ENCODE data around the gene OLIG1.

Gene OLIG1

DNA sequence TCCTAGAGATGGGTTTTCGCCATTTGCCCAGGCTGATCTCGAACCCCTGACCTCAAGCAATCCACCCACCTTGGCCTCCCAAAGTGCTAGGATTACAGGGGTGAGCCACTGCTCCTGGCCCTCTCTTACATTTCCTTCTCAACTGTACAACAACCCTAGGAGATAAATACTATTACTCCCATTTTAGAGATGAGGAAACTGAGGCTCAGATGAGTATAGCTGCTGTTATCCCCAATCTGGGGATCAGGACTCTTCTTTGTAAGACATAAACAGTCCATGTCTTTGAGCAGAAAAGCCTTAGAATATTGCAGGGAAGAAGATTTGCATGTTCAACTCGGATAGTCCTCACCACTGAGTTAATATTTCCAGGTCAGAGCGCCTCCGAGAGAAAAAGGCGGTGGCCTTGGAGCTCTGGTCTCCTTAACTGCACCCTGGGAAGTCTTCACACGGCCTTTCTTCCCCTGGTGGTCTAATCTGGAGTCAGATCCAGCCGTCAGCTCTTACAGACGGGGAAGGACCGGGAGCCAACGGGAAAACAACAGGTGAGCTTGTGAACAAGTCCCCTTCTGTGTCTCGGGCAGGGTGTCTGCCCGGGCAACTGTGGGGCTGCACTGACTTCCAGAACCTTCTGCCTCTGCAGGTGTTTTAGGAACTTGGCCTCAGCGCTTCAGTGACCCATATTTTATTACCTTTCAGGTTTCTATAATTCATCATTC is 5.9 kb upstream of the OLIG1 start:
- no peak for DNase-seq

DNA sequence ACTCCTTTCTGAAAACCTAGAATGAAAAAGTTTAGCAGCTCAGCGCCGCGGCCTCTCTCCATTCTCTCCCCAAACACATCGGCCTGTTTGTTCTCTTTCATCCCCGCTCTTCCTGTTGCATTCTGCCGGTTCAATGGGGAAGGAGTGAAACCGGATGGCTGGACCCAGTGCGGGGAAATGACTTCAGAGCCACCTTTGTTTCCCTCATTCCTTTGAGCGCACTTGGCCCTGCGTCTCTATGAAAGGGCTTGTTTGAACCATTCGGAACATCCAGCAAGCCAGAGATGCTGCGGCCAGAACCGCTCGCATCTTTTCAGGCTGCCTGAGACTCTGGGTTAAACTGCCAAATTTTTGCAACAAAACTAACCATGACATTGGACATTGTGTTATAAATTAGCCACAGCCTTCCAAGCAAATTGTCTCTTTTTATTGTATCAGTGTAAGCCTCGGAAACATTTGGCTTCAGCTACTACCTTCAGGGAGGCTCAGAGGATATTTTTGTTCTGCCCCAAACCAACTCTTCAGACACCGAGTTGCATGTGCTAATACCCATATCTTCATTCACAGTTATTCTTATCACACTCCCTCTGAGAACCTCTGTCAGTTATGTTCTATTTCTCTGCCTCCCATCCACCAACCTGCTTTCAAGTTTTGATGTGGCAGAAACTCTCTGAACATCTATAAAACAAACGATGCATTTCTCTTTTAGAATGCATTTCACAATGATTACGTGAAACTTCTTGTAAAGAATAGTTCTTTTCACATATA is 5.1 kb upstream of the OLIG1 start:
- DNase-seq, result no peak

DNA sequence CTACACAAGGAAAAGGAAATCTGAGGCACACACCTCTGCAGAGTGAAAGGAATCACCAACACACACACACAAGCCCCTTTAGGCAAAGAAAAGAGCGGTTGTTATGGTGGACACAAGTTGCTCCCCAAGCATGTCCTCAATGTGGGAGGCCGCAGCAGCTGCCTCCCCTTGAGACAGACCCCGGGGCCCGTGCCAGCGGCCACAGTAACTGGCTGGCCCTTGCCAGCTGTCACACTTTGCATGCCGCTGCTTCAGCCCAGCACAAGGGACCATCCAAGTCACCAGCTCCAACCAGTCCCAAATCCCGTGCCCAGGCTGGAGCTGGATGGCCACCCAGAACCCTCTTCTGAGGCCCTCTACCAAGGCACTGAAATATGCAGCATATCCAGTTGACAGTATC is 2.9 kb upstream of the OLIG1 start:
- DNase-seq, result no peak

DNA sequence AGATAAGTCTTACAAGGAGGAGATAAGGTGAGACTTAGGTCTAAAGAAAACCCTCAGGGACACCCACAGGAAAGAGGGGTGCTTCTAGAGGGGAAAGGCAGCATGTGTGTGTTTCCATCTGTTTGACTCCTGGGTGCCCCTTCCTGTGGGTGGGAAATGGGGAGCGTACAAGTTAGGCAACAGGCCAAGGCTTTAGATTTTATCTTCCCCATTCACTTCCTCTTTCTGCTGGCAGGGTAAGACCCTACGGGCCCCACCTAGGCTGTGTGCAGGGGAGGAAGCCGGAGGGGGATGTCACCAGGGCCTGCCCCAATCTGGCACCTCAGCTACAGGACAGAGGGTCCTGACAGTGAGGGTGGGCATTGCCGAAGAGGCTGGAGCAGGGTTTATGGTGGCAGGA is 2.5 kb upstream of the OLIG1 start:
- no peak for DNase-seq

DNA sequence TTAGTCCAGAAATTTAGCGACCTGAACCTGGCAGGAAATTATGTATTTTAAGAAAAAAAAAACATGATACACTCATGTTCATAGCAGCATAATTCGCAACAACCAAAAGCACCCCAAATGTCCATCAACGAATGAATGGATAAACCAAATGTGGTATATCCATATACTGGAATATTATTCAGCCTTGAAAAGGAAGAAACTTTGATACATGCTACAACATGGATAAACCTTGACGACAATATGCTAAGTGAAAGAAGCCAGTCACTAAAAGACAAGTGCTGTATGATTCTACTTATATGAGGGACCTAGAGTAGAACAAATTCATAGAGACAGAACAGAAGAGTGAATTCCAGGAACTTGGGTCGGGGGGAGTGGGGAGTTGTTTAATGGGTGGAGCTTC is 698 bp upstream of the OLIG1 start:
- DNase-seq, result no peak

DNA sequence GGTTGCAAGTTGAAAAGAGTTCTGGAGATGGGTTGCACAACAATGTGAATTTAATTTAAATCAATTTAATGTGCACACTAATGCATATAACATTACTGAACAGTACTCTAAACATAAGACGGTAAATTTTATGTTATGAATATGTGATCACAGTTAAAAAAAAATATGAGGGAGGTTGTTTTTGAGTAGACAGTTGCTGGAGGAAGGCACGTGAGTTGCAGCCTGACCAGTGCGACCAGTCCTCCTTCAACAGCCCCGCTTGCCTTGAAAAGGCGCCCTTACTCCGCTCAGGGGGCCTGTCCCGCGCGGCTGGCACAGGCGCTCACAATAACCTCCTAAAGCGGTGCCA is 322 bp upstream of the OLIG1 start:
- DNase-seq, result no peak

DNA sequence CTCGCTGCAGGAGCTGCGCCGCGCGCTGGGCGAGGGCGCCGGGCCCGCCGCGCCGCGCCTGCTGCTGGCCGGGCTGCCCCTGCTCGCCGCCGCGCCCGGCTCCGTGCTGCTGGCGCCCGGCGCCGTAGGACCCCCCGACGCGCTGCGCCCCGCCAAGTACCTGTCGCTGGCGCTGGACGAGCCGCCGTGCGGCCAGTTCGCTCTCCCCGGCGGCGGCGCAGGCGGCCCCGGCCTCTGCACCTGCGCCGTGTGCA is 730 bp downstream of the OLIG1 start:
- no peak for DNase-seq

DNA sequence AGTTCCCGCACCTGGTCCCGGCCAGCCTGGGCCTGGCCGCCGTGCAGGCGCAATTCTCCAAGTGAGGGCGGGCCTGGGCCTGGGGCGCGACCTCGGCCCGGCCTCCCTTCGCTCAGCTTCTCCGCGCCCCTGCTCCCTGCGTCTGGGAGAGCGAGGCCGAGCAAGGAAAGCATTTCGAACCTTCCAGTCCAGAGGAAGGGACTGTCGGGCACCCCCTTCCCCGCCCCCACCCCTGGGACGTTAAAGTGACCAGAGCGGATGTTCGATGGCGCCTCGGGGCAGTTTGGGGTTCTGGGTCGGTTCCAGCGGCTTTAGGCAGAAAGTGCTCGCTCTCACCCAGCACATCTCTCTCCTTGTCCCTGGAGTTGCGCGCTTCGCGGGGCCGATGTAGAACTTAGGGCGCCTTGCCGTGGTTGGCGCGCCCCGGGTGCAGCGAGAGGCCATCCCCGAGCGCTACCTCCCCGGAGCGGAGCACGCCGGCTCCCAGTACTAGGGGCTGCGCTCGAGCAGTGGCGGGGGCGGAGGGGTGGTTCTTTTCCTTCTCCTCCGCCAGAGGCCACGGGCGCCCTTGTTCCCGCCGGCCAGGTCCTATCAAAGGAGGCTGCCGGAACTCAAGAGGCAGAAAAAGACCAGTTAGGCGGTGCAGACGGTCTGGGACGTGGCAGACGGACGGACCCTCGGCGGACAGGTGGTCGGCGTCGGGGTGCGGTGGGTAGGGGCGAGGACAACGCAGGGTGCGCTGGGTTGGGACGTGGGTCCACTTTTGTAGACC is 1.2 kb downstream of the OLIG1 start:
- DNase-seq, result no peak

DNA sequence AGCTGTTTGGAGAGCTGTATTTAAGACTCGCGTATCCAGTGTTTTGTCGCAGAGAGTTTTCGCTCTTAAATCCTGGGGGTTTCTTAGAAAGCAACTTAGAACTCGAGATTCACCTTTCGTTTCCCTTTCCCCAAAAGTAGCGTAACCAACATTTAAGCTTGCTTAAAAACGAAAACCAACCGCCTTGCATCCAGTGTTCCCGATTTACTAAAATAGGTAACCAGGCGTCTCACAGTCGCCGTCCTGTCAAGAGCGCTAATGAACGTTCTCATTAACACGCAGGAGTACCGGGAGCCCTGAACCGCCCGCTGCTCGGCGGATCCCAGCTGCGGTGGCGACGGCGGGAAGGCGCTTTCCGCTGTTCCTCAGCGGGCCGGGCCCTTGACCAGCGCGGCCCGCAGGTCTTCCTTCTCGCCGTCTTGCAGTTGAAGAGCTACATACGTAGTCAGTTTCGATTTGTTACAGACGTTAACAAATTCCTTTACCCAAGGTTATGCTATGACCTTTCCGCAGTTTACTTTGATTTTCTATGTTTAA is 1.9 kb downstream of the OLIG1 start:
- no peak for DNase-seq

DNA sequence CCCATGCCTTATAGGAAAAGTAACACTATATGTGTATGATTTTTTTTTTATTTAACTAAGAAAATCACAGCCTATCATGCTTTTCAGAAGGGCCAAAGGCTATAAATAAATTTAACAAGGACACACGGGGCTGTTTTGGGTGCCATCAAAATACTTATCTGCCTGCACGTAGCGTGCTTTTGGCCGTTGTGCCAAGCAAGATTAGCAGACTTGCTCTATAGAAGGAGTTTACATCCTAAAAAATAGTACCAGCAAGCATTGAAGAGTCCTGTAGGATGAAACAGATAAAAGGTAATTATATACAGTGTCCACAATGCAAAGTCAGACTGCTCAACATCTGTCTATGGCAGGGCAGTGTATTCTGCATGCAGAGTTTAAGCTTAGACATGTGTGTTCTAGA is 3.7 kb downstream of the OLIG1 start:
- no peak for DNase-seq

DNA sequence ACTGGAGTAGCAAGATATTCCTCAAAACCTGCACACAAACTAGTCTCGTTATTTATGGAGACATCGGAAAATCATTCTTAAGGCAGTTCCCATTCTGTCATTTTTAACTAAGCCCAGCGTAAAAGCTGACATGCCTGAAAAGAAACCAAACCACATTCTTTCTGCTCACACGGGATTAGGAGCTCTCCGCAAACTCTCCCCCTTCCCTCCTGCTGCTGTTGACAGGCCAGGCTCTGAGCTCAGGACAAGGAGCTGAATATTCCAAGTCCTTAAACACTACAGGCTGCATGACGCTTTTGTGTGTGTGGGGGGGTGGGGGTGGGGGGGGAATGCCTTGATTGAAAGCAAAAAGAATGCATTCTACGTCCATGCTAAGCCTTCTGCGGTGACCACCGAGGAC is 5.2 kb downstream of the OLIG1 start:
- no peak for DNase-seq

DNA sequence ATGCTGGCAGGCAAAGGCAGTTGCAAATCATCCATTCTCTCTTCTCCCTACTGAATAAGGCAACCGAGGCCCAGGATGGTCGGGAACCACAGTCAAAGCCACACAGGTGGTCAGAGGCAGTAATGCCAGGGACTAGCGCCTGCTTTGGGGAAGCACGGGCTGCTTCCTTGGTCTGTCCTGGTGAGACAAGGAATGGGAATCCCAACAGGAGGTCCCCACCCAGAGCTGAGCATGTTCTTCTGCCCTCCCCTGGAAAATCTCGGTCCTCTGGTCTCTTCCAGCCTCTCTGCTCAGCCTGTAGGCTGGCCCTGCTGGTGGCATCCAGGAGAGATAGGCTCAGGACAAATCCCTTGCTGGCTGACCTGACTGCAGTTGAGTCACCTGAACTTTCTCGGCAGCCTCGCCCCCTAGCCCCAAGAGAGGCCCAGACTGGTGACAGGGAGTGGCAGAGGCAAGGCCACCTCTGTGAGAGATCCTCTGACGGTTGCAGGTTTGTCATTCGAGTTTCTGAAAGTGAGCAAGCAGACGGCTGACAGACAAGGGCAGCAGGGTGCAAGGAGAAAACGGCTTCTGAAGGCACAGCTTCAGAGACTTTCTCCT is 5.8 kb downstream of the OLIG1 start:
- DNase-seq, result no peak

DNA sequence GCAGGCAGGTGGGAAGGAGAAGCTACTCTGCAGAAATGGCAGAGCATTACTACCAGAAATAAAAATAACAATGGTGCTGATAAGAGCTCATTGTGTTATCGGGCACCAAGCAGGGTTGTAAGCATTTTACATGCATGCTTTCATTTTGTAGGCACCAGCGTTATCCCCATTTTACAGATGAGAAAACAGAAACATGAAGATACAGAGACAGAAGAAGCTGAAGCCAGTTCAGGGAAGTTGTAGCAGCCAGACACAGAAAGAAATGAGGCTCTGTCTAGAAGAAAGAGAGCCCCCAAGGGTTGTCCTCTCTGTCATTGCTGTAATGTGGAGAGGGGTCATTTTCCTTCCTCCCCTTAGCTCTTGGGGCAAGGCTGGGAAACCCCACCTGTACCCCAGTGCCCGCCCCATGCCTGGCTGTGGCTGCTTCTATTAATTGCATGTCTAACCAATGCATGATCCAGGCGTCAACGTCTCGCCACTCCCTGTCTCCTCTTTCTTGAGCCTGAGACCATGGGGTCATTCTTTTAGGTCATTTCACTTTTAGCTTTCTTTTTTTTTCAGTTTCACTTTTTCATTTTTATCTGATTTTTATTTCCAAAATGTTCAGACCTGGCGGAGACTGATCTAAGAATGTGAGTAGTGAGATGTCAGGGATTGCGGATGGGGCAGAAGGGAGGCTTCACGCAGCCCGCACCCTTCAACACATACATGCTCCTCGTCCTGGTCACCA is 6.8 kb downstream of the OLIG1 start:
- no peak for DNase-seq

DNA sequence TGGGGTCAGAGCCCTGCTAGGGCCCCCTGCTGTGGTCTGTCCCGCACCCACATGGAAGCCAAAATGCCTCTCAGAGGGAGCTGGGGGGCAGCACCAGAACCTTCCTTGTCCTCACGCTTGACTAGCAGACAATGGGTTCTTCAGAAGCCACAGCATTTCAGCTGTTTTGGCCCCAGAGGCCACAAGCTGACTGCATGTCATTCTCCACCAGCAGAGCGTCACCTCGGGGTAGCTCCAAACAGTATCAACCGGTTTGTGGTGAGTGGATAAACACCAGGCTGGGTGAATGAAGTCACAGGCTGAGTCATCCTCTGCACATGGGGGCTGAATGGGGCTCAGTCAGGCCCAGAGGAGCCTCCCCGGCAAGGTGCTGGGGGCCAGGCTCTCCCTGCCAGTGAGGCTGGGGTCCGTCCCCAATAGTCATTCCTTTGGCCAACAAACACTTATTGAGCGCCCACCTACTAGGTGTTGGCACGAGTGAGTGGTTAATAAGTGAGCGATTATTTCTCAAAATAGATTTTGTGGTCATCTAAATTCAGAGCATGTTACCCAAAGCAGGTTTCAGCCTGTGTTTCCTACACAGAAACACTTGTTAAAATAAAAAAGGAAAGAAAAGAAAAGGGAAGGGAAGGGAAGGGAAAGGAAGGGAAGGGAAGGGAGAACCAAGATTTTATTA is 9.1 kb downstream of the OLIG1 start:
- DNase-seq, result no peak

DNA sequence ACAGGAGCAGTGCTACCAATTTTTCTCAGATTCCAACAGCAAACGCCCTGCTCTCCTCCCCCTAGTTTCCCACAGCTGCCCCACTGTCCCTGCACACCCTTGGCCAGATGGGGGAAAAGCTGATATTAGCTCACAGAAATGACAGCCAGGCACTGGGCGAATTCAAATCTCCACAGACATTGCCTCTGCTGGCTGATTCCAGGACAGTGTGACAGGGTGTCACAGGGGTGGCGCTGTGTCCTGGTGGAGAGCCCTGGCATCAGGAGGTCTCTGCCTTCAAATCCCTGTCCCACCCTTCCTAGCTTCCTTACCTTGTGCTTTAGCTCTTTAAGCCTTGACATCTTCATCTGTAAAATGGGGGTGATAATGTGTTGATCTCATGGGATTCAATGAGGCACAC is 10.4 kb downstream of the OLIG1 start:
- no peak for DNase-seq

DNA sequence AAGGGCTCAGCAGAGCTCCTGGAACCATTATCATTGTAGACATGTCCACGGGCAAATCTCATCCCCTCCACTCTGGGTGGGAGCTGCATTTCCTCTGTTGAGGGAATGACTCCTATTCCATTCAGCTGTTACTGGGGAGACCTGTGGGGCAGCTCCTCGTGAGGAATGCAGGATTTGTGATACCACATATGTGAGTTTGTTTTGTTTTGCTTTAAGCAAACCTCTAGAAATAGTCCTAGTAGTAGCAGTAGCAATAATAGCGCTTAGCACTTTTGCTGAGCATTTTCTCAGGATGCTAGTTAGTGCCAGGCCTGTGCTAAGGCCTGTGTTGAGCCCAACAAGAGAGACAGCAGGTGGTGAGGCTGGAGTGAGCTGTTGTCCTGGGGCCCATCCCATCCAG is 10.8 kb downstream of the OLIG1 start:
- no peak for DNase-seq

DNA sequence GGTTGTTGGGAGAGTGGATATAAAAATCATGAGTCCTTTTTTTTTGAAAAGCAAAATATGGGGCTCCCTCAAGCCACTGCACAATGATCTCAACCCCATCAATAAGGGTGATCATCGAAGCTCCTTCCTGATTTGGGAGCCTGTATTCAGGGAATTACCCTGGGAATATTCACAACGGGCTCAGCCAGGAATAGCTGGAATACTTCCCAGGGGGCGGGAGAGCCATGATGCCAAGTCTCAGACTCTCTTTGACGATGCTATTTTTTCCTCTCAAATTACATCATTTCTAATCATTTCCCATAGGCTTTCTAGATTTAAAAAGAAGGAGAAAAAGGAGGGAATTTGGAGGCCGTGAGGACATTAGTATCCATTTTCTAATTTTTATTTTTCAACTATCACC is 18.4 kb downstream of the OLIG1 start:
- no peak for DNase-seq

DNA sequence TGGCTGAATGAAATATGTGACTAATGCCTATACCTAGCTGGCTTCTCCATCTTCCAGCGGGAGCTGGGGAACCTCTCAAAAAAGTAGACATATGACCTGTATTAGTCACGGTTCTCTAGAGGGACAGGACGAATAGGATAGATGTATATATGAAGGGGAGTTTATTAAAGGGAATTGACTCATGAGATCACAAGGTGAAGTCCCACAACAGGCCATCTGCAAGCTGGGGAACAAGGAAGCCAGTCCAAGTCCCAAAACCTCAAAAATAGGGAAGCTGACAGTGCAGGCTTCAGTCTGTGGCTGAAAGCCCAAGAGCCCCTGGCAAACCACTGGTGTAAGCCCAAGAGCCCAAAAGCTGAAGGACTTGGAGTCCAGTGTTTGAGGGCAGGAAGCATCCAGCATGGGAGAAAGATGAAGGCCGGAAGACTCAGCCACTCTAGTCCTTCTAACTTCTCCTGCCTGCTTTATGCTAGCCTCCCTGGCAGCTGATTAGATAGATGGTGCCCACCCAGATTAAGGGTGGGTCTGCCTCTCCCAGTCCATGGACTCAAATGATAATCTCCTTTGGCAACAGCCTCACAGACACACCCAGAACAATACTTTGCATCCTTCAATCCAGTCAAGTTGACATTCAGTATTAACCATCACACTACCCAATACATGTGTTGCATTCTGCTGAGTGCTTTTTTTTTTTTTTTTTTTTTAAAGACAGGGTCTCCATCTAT is 19.6 kb downstream of the OLIG1 start:
- no peak for DNase-seq

DNA sequence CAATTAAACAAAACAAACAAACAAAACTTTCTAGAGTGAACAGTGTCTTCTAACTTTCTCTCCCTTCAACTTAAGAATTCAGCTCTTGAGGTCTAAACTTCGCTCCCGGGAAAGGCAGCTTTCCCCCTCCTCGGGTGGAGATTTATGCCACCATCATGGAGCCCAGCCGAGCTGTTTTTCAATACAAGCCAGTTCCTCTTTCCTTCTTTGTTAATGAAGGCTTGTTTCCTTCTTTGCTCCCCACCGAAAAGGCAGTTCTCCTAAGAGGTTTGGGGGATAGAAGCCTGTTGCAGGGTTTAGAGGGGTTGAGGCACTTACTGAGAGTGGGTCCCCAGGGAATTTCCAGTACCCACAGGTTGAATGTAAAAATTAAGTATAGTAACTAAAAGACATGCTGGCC is 26.5 kb downstream of the OLIG1 start:
- no peak for DNase-seq

DNA sequence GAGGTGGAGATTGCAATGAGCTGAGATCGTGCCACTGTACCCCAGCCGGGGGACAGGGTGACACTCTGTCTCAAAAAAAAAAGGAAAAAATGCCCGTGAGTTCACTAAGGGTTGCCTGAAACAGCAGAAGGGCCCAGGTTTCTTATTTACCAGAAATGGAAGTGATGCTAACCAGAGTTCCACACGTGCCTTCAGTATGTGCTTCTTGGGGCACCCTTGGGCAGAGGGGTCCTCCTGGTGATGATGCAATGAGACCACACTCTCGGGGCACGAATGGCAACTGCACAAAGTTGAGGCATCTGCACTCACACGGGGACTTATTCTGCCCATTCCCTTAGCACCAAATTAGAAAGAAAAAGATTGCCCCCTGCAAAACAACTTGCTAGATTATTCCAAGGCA is 29.2 kb downstream of the OLIG1 start:
- no peak for DNase-seq

DNA sequence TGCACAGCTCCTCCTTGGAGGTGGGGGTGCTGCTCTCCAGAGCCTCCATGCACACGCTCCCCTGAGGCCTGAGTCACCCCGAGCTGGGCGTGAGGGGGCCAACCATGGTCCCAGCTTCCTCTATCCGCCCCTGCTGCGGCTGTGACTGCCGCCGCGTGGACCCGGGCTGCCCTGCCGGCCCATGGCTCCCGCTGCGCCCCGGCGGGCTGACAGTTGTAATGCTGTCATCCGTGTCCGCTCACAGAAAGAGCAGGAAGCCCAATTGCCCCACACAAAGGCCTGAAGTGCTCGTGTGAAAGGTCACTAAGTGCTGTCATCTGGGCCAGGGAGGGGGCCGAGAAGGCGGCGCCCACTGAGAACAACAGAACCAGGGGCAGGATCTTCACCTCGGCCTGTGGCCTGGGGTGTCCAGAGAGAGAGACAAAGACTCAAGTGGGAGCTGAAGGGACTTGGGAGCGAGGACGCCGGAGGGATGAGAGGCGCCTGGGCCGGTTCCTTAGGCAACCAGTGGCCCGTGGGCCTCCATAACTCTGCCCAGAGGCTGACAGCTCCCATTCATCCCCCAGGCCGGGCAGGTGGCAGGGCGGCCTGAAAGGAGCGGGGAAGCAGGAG is 31.5 kb downstream of the OLIG1 start:
- DNase-seq, result no peak

All from NCI-H1092 (cell line).